C4-2B (cell line): ENCODE results near the gene FNDC3B.

ENCODE experiments used
- ZFX ChIP-seq: fragments of 450-650 bp; IDR thresholded peaks from 2 replicates; pipeline ENCODE4 v1.6.1; 2017
- TF ChIP-seq, protein P1 (sequence below): fragments of 450-650 bp; conservative IDR thresholded peaks from 2 replicates; pipeline ENCODE4 v1.5.1; 2017; ENCODE audit warnings: mild to moderate bottlenecking

DNA sequence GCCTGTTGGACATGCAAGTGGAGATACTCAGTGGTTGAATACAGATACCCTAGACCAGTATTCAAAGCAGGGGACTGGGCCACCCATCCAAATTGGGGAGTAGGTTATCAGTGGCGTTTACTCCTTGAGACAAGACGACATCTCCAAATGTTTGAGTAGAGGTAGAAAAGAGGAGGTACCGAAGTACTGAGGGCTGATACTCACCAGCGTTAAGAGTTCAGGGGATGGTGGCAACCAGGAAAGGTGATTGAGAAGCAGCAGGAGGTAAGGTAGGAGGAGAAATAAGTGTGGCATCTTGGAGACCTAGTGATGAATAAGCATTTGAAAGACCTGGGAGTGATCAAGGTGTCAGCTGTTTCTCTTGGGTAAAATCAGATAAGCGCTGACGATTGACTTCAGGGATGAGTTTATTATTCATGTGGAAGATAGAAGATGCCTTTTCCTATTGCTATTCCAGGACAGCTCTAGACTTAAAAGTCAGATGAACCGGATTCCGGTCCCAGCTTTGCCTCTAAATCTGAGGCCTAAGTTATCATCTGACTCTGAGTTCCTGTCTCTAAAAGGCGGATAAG, 312.6 kb downstream of the FNDC3B start:
- TF ChIP-seq, protein P1, sequence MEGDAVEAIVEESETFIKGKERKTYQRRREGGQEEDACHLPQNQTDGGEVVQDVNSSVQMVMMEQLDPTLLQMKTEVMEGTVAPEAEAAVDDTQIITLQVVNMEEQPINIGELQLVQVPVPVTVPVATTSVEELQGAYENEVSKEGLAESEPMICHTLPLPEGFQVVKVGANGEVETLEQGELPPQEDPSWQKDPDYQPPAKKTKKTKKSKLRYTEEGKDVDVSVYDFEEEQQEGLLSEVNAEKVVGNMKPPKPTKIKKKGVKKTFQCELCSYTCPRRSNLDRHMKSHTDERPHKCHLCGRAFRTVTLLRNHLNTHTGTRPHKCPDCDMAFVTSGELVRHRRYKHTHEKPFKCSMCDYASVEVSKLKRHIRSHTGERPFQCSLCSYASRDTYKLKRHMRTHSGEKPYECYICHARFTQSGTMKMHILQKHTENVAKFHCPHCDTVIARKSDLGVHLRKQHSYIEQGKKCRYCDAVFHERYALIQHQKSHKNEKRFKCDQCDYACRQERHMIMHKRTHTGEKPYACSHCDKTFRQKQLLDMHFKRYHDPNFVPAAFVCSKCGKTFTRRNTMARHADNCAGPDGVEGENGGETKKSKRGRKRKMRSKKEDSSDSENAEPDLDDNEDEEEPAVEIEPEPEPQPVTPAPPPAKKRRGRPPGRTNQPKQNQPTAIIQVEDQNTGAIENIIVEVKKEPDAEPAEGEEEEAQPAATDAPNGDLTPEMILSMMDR: no peak
- no peak for TF ChIP-seq ZFX
